Stimulated activated CD4-positive, alpha-beta T cell treated with anti-CD3 and anti-CD28 coated beads, Interleukin-15, amount 100 ng/mL, for 48 hours (primary cell): ENCODE results near the gene OR2V2.

ENCODE experiments used
- DNase-seq, 2 donors: peaks; one replicate each; pipeline ENCODE4 v3.0.0-alpha.2; 2020; ENCODE audit warnings: low read depth in 2 of 2

The OR2V2 gene

DNA sequence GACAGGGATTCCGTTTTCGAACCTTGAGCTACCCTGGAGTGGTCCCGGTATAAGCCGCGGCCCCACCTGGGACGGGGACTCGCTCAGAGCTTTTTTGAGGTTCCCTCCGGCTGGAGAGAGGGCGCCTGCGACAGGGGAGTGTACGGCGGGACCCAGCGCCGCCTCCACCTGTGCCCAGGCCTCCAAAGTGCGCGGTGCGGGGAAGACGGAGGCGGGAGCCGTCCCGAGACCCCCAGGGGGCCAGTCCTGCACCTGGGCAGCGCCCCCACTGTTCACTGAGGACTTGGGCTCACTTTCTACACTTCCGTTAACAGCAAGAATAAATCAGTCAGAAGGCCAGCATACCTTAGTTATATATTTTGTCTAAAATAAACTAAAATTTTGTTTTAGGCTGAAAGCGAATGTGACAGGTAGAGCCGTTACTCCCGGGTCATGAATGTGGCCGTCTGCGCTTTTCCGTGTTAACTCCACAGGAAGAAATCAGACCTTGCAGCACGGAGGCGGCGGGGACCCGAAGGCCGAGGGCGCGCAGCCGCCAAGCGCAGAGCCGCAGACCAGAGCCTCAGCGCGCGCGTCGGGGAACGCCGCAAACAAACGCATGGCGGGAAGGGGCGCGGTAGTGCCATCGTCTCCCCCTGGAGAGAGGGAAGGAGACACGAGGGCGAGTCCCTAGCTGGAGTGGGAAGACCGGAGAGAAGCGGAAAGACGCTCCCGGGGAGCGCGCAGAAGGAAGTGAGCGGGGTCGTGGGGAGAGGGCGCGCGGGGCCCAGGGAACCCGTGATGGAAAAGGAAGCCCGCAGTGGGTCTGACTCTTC, 43.5 kb downstream of the OR2V2 start:
- DNase-seq: no peak

DNA sequence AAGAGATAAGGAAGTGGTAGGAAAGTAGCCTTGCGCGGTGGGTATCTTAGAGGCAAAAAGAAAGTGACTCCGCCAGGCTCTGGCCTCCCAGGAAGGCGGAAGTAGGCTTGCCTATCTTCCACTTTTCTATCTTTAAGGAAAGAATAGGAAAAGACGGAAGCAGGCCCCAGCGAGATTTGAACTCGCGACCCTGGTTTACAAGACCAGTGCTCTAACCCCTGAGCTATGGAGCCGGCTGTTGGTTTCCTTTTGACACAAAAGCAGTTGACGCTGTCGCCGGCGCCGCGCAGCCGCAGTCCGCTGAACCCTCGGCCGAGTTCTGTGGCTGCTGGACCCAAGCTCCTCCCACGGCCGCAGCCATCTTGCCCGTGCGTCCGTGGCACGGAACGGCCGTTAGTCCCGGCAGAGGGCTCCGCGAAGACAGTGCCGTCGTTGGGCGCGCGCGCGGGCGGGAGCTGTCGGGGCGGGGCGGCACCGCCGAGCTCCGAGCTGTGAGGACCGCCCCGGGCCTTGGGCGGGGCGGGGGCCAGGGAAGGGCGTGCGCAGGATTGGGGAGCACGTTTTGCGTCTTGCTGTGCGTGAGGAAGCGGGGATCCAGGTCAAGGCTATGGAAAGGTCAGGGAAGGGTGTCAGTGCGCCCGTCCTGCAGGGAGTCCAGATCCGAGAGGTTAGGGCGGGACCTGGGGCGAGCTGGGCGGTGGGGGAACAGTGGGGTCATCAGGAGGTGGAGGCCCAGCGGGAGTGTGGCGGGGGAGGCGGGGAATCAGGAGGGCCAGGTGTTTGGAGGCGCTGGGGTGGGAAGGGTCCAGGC, 44.3 kb downstream of the OR2V2 start:
- peak; percentile 90 to 92 for DNase-seq

DNA sequence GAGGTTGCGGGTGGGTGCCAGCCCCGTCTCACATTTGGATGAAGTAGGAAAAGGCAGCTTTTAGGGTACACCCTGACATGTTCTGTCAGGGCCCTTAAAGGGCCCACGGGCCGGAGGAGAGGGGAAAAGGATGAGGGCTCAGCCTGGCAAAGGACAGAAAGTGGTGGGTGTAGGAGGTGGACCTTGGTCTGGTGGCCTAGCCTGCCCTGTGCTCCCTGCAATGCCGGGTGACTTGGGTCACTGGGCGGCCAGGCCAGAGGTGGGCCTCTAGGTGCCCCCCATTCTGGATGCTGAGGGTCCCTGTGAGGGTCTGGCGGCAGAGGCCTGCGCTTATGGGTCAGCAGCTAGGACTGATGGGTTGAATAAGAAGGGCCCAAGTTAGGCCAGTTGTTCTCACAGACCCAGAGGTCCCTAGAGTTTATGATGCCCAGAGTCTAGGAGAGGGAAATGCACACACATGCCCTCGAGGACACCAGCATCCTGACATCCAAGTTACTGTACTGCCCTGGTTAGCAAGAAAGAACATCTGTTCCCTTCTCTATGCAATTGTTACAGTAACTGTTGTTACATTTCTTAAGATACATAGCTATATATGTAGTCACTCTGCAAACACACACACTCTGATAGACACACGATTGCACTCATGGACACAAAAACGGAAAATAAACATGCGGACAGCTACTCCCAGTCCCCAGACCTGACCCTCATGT, 45.1 kb downstream of the OR2V2 start:
- no peak for DNase-seq

DNA sequence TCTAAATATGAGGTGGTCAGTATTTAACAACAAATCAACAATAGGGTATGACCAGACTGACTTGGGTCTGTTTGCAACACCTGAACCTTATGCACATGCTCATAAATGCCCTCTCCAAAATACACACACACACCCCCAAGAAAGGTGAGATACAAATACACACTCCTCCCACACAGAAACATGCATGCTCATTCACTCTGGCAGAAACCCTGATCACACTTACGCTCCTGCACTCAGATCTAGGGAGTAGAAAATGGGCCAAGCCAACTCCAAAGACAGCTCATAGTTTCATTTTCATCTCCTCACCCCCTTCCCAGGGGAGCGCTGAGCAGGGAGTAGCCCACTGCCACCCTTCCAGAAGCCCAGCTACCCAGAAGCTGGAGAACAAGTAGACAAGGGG, 46.3 kb downstream of the OR2V2 start:
- no peak for DNase-seq

DNA sequence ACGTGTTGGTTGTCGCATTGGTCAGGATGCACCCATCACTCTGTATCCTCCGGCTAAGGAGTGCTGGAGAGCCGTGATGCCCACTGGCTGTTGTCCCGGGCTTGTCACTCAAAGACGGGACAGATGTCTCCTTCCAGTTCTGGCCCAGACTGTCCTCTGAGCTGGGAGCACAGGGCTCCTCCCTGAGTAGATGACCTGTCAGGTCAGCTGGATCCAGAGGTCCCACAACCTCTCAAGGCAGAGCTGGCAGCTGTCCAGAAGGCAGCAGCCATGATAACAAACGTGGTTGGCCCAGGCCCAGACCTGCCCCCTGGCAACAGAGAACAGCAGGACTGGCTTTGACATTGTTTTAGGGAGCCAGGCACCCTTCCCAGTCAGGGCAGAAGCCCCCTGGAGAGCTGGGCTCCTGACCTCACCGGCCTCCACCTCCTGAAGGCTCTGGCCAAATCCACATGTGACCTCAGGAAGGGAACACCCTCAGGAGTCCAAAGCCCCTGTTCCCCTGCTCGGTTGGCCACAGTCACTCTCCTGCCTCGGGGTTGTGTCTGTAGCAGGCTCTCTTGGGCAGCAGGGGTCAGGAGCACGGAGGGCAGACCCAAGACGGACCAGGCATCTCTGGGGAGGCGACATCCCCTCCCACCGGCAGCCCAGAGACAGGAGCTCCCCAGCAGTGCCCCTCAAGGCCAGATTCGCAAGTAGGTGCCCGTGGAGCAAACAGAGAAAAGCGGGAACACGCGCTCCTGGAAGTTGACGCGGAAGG, 47.3 kb downstream of the OR2V2 start:
- DNase-seq: no peak

DNA sequence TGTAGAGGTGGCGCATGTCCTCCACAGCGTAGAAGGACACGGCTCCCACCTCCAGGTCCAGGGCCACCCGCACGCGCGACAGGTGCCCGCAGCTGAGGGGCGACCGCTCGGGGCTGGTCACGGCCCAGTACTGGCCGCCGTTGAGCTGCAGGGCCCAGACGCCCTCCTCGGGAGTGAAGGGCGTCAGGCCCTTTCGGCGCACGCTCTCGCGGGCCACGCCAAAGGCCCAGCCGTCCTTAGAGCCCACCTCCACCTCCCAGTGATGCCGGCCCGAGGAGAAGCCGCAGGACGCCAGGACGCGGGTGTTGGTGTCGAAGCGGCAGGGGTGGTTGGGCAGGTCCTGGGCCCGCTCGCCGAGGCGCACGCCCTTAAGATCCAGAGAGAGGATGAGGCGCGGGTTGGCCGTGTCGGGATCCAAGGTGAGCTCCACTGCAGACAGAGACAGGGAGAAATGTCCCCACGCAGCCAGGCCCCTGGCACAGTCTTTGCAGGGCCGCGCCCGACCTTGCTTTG, 47.9 kb downstream of the OR2V2 start:
- DNase-seq: no peak

DNA sequence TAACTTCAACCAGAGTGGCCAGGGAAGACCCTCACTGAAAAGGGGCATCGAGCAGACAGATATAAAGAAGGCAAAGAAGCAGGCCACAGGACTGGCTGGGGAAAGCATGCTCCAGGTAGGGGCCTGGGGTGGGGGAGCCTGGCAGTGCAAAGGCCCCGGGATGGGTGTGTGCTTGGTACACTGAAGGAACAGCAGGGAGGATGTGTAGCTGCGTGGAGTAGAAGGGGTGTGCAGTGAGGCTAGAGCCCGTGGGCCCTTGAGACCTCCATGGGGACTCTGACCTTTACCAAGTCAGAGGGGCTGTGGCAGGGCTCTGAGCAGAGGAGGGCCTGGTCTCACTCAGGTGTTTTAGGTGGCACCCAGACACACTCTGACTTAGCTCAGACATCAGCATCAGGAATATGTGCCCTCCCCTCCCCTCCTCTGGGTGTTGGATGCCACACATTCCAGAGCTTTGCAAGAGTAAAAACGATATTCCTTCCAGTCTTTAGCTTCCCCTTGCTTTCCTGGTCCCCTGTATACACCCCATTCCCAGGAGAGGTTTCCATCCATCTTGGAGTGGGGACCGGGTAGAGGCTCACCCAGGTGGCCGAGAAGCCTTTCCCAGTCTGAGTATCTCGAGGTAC, 50.1 kb downstream of the OR2V2 start:
- no peak for DNase-seq

DNA sequence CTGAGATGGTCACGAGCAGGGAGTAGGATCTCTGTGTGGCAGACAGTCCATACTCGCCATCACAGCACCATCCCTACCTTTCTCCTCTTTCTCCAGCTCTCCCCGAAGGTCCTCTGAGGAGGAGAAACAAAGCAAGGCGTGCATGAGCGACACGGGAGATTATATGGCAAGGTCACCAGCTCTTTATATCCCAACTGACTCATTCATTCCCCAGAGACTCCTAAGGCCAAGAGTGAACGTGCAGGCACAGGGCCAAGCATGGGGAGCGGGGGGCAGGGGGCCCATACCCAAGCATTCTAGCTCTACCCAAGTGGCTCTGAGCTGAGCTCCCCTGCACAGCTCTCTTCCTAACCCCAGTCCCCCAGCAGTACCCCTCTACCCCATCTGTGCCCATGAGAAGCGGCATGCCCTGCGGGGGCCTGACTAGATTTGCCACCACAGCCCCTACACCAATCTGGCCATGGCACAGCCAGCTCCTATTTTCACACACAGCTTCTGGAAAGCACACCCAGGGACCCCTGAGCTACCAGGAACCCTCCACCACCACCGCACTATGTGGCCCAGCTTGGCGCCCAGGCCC, 50.8 kb downstream of the OR2V2 start:
- no peak for DNase-seq

DNA sequence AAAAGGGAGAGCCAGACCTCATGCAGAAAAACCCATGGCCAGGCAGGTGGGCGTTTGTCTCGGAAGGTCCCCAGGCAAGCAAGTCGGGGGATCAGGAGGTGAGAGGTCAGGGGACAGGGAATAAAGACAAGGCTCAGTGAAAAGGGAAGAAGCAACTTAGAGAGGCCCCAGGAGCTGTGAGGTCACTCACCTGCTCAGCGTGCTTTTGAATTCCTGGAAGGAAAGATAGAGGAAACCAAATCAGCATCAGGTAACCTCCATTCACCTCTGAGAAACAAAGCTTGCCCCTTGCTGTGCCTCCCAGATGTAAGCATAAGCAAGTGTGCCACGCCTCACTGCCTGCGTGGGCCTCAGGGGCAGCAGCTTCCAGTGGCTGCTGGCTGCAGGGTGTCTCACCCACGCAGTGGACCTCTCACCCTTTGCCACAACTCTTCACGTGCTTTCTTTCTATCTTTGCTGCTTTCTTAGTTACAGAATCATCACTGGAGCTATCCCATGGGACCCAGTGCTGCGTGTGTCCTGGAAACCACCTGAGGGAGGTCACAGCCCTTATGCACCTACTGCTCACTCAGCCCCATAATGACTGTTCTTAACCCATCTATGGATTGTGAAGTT, 51.6 kb downstream of the OR2V2 start:
- no peak for DNase-seq

DNA sequence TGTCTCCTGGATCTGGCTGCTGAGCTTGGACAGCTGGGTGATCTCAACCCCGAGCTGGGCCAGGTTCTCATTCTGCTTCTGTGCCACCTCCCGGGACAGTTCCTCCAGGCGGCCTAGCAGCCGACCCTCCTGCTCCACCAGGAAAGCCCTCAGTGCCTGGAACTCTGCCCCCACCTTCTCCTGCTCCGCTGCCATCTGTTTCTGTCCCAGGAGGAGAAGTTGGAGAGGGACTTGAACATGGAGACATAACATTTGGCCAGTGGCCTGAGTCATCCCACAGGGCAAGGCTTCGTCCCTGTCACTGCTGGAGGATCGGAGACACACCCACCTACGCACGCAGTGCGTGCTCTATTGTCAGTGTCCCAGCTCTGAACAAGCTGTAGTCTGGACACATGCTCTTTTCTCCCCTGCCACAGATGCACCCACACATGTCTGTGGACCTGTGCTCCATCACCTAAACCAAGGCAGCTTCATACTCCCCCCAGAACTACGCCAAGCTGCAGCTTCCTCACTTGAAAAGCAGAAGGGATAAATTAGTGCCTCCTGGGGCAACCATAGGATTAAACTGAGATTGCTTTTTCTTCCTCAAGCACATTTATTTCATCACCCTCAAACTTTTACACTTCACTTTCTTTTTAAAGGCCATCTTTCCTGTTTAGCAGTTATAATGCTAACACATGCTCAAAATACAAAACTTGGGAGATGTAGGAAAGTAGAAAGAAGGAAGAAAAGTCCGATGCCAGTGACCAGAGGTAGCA, 52.7 kb downstream of the OR2V2 start:
- no peak for DNase-seq

DNA sequence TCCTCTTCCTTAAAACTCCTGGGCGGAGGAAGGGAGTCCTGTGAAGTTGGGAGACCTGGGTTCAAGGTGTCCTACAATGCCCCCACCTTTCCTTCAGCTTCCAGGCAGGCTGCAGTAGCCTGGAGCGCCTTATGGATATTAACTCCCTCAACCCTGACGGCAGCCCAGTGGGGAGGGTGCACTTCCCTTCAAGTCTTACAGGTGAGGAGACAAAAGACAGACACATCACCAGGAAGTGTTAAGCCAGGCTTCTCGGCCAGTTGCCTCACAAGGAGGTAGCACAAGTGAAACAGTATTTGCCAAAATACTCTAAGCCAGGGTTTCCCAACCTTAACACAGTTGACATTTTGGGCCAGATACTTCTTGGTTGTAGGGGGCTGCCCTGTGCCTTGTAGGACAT, 53.4 kb downstream of the OR2V2 start:
- DNase-seq: no peak

DNA sequence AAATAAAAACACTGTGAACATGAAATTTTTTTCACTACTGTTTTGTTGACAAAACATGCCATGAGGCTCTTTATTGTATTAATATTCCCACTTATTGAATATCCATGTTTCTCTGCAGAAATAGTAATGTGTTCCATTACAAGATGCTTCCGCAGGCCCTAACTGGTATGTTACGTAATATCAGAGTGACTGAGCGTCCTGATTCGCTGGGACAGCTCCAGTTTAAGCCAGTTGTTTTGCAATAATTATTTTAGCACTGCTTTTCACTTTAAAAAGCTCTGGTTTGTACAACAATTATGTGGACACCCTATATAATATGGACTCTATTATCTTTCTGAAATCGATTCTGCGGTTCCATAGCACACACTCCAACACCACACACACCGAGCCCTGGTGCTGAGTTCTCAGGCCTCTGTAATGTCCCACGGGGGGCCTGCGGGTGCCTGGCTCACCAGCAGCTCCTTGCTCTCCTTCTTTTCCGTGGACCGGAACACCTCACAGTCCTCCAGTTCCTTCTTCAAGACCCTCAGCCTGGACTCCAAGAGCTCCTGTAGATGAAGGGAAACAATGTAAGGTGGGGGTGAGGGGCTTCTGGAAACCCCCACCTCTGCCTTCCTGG, 55.8 kb downstream of the OR2V2 start:
- no peak for DNase-seq

DNA sequence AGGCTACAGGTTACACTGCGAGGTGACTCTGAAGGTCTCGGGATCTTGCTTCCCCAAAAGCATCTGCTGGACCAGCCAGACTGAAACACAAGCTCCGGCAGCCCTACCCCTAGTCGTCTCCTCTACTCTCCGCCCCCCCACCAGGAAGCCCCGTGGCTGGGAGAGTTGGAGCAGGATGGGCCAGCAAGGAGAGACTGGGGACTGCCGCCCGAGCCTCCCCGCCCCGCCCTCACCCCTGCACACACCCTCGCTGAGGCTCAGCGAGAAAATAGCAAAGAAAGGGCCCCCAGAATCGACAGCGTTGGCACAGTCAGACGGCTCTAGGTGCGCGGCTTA, 56.4 kb downstream of the OR2V2 start:
- no peak for DNase-seq

DNA sequence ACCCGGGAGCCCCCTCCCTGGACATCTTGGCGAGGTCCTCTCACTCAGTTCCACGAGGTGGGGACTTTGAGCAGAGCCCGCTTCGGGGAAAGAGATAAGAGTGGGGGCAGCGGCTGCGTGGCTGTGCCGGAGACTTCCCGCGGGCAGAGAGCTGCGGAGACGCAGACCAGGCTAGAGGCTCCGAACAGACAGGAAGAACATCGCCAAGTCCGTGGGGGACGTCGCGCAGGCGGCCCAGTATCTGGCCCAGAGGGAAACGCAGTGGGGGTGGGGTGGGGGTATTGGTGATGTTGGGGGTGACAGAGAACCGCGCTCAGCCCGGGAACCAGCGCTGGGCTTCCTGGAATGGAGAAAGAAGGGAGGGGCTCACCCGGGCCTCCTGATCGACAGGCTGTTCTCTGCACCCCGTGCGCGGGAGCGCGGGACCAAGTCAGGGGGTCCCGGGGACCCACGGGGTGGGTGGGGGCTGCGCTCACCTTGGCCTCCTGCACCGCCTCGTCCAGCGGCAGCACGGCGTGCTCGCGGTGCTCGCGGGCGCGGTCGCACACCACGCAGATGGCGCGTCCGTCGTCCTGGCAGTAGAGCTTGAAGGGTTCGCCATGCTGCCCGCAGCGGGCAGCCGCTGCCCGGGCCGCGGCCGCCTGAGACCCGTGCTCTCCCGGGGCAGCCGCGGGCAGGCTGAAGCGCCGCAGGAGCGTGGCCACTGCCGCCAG, 56.9 kb downstream of the OR2V2 start:
- no peak for DNase-seq

DNA sequence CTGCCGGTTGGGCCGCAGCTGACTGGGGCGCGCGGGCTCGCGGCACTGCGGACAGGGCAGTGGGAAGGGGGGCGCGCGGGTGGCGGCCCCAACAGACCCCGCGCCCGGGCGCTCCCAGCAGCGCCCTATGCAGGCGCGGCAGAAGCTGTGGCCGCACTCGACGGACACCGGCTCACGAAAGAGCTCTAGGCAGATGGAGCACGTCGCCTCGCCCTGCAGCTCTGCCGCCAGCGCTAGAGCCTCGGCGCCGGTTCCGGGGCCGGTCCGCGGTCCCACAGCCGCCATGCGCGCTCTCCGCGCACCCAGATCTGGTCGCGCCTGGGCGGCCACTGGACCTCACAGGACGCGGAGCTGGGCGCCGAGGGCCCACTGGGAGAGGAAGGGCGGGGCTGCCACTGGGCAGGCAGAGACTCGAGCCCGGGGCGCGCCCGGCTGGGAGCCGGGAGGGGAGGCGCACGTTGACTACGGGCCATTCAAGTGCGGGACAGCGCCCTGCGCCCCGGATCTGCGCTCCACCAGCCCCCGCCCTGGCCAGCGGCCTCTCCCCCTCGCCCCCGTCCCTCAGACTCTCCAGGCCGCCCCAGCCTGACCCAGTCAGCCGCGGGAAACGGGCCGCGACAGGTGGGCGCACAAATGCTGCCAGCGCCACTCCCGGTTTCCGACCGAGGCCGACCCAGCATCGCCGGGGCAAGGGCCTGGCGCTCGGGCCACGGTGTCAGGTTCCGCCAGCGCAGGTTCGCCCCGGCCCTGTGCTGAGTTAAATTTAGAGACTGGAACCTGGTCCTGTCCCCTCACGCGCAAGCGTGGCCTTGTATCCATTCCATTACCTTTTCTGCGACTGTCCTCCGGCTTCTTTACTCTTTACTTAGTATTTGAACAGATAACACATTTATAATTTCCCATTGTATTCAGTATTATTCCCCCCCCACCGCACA, 57.7 kb downstream of the OR2V2 start, which contains the start of gene TRIM7:
TRIM7 (minus strand) TSS at position 371 of the 935 bp plus-strand sequence; CDS start at position 285, 86 bp downstream.
- no peak for DNase-seq

DNA sequence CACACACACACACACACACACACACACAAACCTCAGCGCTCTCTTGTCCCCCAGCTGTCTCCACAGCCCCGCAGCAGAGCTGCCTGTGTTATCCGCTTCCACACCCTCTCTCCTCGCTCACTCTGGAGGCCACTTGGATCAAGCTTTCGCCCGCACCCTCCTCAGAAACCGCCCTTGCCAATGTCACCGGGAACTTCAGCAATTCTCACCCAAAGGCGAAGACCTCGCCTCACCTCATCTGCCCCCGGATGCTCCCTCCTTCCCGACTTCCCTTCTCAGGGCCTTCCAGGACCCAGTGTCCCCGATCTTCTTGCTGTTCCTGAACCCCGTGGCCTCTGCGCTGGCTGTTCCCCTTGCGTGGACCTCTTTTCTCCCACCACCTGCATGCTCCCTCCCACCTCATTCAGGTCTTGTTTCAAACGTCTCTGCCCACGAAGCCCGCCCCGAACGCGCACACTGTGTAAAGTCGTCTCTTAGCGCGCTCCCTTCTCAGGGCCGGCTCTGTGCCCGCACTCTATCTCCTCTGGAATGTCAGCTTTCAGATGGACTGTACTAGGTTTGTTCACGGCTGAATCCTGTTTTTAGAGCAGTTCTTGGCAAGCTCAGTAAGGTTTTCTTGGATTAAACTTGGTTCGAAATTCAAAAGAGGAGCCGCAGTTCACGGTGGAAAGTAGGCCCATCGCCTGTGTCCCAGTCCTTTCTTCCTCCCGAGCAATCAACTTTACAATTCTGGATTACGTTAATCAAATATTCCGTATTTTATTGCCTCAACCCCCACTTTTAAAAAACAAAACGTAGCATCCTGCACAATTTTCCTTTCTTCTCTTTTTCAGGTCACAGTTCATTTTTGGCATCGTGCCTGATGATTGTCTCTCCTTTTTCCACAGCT, 58.6 kb downstream of the OR2V2 start:
- DNase-seq: no peak
